ENCODE measurements around the gene CABLES2. TPM values are rescaled to one million over a fixed set of nuclear protein-coding genes. Genes with fewer than 3 reads are reported as not detected.

Gene CABLES2
- total RNA-seq, 1 experiment from 2014 or later, result 6.0 TPM

GRCh38 chr20:62372042-62372993, 34.8 kb downstream of the CABLES2 start:
- DNase-seq, result no peak
- H3K9me3 ChIP-seq, result no peaks in the 10 kb centered on the region
- no peaks in the 10 kb centered on the region for H3K36me3 ChIP-seq
- H3K4me3 ChIP-seq, result no peak overlapping the region
- no peaks in the 10 kb centered on the region for H3K27me3 ChIP-seq

- no peaks in the 10 kb centered on the region for H3K27me3 ChIP-seq
- no peaks in the 10 kb centered on the region for H3K9me3 ChIP-seq
- no peaks in the 10 kb centered on the region for H3K36me3 ChIP-seq
- DNase-seq, result no peak
- no peak overlapping the region for H3K4me3 ChIP-seq
Measured at GRCh38 chr20:62371588-62372041, 35.5 kb downstream of the CABLES2 start.

GRCh38 chr20:62370807-62371587, 36.1 kb downstream of the CABLES2 start:
- H3K27me3 ChIP-seq, result no peaks in the 10 kb centered on the region
- H3K4me3 ChIP-seq, result no peak overlapping the region
- DNase-seq, result no peak
- no peaks in the 10 kb centered on the region for H3K9me3 ChIP-seq
- H3K36me3 ChIP-seq, result no peaks in the 10 kb centered on the region

- peak; percentile 81 for DNase-seq
- Histone ChIP-seq H3K4me3 (no peak overlapping the region), H3K36me3 (peaks cover 4% of the 10 kb centered on the region)
Measured at GRCh38 chr20:62370115-62370806, 36.8 kb downstream of the CABLES2 start.

GRCh38 chr20:62369815-62370114, 37.3 kb downstream of the CABLES2 start:
- no peaks in the 10 kb centered on the region for H3K9me3 ChIP-seq
- DNase-seq, result no peak
- H3K4me3 ChIP-seq, result no peak overlapping the region
- no peaks in the 10 kb centered on the region for H3K27me3 ChIP-seq
- H3K36me3 ChIP-seq, result peaks cover 7% of the 10 kb centered on the region

More at GRCh38 chr20:62370115-62370806, 36.8 kb downstream of the CABLES2 start:
- no peaks in the 10 kb centered on the region for H3K27me3 ChIP-seq
- no peaks in the 10 kb centered on the region for H3K9me3 ChIP-seq

GRCh38 chr20:62368976-62369814, 37.9 kb downstream of the CABLES2 start:
- DNase-seq, result peak; percentile 91
- H3K27me3 ChIP-seq, result no peaks in the 10 kb centered on the region
- H3K4me3 ChIP-seq, result no peak overlapping the region

GRCh38 chr20:62368392-62368975, 38.6 kb downstream of the CABLES2 start:
- Histone ChIP-seq H3K4me3 (no peak overlapping the region), H3K9me3 (no peaks in the 10 kb centered on the region), H3K36me3 (peaks cover 13% of the 10 kb centered on the region), H3K27me3 (no peaks in the 10 kb centered on the region)
- peak; percentile 59 for DNase-seq

More at GRCh38 chr20:62368976-62369814, 37.9 kb downstream of the CABLES2 start:
- Histone ChIP-seq H3K9me3 (no peaks in the 10 kb centered on the region), H3K36me3 (peaks cover 13% of the 10 kb centered on the region)

GRCh38 chr20:62367633-62368391, 39.3 kb downstream of the CABLES2 start:
- DNase-seq, result peak; percentile 73
- Histone ChIP-seq H3K36me3 (peaks cover 13% of the 10 kb centered on the region), H3K27me3 (no peaks in the 10 kb centered on the region), H3K9me3 (no peaks in the 10 kb centered on the region), H3K4me3 (peak overlapping the region; percentile 21)

- peak; percentile 61 for DNase-seq
- peak within 1 kb of the TSS; percentile 91 for H3K4me3 ChIP-seq
- H3K9me3 ChIP-seq, result no peaks in the 10 kb centered on the region
Measured at GRCh38 chr20:62367136-62367632, 39.9 kb downstream of the CABLES2 start, which contains the start of gene LAMA5. LAMA5 (minus strand) TSS chr20:62367312; CDS start chr20:62367245, 67 bp downstream.

GRCh38 chr20:62366370-62367135, 40.5 kb downstream of the CABLES2 start:
- DNase-seq, result peak; percentile 63
- H3K36me3 ChIP-seq, result peaks cover 18% of the 10 kb centered on the region
- H3K9me3 ChIP-seq, result no peaks in the 10 kb centered on the region
- H3K4me3 ChIP-seq, result peak overlapping the region; percentile 91
- H3K27me3 ChIP-seq, result no peaks in the 10 kb centered on the region

More at GRCh38 chr20:62367136-62367632, 39.9 kb downstream of the CABLES2 start, which contains the start of gene LAMA5:
- H3K36me3 ChIP-seq, result peaks cover 13% of the 10 kb centered on the region
- no peaks in the 10 kb centered on the region for H3K27me3 ChIP-seq

GRCh38 chr20:62365814-62366369, 41.2 kb downstream of the CABLES2 start:
- DNase-seq, result peak; percentile 60
- peak overlapping the region; percentile 91 for H3K4me3 ChIP-seq
- no peaks in the 10 kb centered on the region for H3K9me3 ChIP-seq
- H3K27me3 ChIP-seq, result no peaks in the 10 kb centered on the region
- peaks cover 20% of the 10 kb centered on the region for H3K36me3 ChIP-seq

- Histone ChIP-seq H3K27me3 (no peaks in the 10 kb centered on the region), H3K36me3 (peaks cover 23% of the 10 kb centered on the region), H3K4me3 (peak overlapping the region; percentile 91), H3K9me3 (no peaks in the 10 kb centered on the region)
- DNase-seq, result no peak
Measured at GRCh38 chr20:62364911-62365736, 42.0 kb downstream of the CABLES2 start.
